COR-L47 (cell line): ENCODE data around the gene TSPO2.

ENCODE experiments used
- DNase-seq: peaks from one replicate; lab custom pipeline; 2025; lab: John Stamatoyannopoulos, UW

Gene TSPO2

GRCh38 chr6:41051873-41052272 lies 9.6 kb downstream of the TSPO2 start:
- no peak for DNase-seq

GRCh38 chr6:41053041-41053440 lies 10.8 kb downstream of the TSPO2 start, which contains the start of gene APOBEC2:
APOBEC2 (plus strand) TSS chr6:41053202; CDS start chr6:41053348, 146 bp downstream.
- no peak for DNase-seq

- no peak for DNase-seq
These were observed 12.2 kb downstream of the TSPO2 start for GRCh38 chr6:41054511-41054910.

DNA sequence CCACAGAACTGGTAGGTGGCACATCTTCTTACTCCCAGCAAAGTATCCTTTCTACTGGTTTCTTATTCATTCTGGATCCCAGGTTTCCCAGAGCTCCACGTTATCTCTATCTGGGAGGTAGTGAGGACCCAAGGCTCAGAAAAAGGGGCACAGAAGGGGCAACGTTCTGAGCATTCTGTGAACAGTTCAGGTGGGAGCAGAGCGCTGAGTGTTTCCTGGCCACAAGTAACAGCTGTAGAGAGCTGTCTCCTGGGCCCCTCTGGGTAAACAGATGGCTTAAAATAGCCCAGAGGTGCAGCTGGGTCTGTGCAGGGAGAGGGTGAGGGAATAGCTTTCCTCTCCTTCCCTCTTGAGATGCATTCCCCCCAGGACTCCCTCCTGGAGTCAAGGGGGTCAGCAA lies 12.9 kb downstream of the TSPO2 start:
- DNase-seq: no peak

DNA sequence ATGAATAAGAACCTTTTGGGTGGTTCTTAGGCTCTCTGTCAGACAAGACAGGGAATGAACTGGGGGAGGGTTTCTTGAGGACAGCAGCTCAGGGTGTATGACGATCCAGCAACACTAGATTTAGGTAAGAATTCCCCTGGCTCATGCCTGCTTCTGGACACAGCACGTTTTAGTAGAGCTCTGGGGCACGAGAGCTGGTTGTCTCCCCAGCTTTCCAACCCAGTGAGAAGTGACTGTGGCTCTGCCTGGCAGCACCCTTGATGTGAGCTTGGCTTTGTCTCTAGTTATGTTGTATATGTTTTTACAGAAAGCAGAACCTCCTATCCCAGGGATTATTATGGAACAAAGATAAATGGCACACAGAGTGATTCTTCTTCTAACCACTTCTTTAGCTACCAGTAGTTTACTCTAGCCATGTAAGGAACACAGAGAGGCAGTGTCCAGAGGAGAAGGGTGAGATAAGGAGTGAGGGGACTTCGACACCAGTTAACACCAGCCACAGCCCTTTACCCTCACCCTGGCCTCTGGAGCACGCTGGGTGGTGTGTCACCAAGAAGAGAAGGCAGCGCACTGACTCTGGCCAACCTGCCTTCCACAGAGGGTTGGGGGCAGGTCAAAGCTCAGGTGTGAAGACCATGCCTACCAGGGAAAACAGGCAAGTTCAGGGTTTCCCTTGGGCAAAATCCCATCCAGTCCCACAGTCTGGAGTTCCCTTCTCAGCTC lies 14.7 kb downstream of the TSPO2 start:
- no peak for DNase-seq

GRCh38 chr6:41058783-41059181 lies 16.5 kb downstream of the TSPO2 start:
- no peak for DNase-seq

DNA sequence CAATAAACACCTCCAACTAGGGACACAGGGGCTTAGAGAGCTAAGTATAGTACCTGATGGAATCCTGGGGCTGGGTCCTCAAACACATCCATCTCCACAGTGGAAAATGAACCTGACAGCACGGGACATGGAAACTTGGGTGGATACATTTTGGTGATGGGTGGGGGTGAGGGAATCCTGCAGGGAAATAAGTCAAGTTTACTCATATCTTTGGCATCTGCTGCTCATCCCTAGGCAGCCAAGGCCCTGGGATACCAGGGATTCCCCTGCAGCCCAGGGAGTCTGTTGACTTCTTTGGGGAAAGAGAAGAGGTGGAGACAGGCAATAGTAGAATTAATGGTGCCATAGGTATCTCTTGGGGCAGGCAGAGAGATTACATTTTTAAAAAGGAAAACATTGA lies 17.3 kb downstream of the TSPO2 start:
- DNase-seq: no peak

DNA sequence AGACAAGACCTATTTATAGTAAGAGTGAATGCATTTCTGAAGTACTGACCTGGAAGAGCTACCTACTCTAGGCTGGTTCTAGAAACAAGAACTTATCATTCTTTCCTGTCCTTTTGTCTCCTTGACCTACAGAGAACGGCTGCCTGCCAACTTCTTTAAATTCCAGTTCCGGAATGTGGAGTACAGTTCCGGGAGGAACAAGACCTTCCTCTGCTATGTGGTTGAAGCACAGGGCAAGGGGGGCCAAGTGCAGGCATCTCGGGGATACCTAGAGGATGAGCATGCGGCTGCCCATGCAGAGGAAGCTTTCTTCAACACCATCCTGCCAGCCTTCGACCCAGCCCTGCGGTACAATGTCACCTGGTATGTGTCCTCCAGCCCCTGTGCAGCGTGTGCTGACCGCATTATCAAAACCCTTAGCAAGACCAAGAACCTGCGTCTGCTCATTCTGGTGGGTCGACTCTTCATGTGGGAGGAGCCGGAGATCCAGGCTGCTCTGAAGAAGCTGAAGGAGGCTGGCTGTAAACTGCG lies 19.0 kb downstream of the TSPO2 start:
- no peak for DNase-seq

DNA sequence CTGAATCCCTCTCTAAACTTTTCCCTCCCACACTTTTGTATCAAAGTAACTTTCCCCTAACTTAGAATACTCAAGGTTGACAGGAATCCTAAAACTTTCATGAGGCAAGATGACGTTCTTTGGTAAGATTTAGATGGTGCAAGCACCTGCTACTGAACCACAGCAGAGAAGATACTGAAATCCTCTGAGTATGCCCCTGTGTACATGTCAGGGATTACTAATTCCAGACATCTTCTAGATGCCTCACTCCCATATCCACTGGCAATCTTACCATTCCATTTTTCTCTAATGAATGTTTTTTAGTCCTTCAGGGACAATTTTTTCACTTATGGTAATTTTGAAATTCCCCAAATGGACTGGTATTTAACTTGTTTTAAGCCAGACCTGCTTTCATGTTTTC lies 19.8 kb downstream of the TSPO2 start:
- DNase-seq: no peak

DNA sequence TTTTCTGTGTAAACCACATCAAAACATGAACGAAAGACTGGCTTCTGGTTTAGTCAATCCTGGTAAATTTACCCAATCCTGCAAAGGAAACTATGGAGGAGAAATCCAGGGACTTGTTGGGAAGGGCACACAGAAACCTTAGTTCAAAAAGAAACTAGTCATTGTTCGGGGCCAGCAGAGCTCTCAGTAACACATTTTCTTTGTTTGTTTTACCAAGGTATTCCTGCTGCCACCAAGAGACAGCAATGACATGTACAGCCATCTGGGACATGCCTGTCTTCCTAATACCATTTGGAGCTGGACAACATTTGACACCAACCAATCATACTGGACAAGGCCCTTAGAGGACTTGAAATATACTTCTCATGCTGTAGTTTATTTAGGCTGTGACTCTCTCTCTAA lies 21.6 kb downstream of the TSPO2 start:
- no peak for DNase-seq

DNA sequence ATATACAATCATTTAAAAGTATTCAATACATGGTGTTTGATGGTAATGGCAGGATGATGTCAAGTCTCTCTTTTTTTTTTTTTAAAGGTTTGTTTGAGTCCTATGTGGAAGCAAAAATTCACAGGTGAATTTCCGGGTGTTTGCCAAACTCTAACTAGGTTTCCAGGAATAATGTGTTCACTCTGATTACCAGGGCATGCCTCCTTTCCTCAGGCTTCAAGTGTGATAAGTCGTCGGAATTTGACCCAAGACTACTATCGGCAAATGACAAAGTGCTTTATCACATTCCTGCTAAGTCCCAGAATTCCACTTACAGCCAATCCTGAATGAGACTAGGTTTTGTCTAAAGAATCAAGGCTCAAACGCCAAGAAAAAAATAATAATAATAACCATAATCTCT lies 22.6 kb downstream of the TSPO2 start:
- DNase-seq: no peak

DNA sequence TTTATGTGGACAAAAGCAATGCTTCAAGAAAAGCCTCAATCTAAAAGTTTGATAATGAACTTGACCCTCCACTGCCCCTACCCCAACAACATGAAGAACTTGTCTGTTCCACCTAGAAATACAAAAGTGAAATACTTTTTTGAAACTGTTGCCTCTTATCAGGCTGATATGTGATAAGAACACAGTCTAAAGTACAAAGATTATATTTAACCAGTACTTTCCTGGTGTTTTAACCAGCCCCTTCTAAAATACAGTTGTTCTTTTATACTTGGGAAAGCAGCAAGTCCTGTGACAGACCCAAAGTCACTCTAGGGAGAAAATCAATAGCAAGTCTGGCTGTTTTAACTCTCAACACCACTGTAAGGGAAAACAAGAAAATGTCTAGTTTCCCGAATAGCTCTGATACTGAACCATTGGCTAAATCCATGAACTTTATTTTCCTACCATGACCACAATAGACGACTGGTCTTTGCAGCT lies 23.3 kb downstream of the TSPO2 start:
- no peak for DNase-seq

- DNase-seq: peak; percentile 62
These were observed 24.6 kb downstream of the TSPO2 start for GRCh38 chr6:41066867-41067304.

- DNase-seq: peak; percentile 67
These were observed 29.2 kb downstream of the TSPO2 start for GRCh38 chr6:41071501-41071922.

- peak; percentile 100 for DNase-seq
These were observed 29.9 kb downstream of the TSPO2 start, which contains the start of gene OARD1 for GRCh38 chr6:41071923-41072835. OARD1 (minus strand) TSS chr6:41072356; CDS start chr6:41071634, 722 bp downstream.

GRCh38 chr6:41072836-41073202 lies 30.6 kb downstream of the TSPO2 start, which contains the start of gene NFYA:
NFYA (plus strand) TSS chr6:41072974; CDS start chr6:41079090, 6,116 bp downstream.
- DNase-seq: peak; percentile 100

- peak; percentile 81 for DNase-seq
These were observed 31.1 kb downstream of the TSPO2 start for GRCh38 chr6:41073203-41073967.

- no peak for DNase-seq
These were observed 31.9 kb downstream of the TSPO2 start for GRCh38 chr6:41073968-41074691.

DNA sequence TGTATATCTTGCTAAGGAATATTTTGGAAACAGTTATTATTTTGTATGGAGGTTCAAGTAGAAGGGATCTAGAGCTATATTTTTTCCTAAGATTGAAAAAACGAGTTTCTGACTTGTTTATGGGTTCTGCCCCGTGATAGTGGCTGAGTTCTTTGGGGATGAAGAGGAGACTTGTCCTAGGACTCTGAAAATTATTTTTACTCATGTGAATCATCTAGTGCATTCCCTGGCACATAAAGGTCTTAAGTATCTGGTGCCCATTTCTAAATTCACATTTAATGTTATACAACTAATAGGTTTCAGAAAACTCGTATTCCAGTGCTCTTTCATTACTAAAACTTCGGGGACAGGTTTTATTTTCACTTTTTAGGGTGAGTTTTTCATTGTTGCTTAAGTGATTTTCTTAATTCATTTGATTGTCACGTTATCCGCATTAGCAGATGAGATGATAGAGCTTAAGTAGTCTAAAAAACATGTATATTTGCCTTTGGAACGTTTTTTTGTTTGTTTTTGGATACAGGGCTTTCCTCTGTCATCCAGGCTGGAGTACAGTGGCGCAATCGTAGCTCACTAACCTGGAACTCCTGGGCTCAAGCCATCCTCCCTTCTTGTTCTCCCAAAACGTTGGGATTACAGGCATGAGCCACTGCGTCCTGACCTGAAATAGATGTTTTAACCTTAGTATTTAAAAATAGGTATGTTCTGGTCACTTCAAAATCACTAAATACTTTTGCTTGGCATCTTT lies 32.6 kb downstream of the TSPO2 start:
- no peak for DNase-seq
